Smooth muscle cell of the coronary artery (primary cell): ENCODE data around the gene RAB35. TPM values are rescaled to one million over a fixed set of nuclear protein-coding genes. Genes with fewer than 3 reads are reported as not detected.

Experiments used
- total RNA-seq: library from RNA; depleted of rRNA; stranded (reverse); fragments of >200 nt; gene quantifications from 2 replicates; pipeline ENCODE4 v1.2.3, GENCODE V29; 2014; ENCODE audit warnings: low replicate concordance

RAB35 gene
- total RNA-seq, result 27.7 and 69.4 TPM in 2 replicates

GRCh38 chr12:120116441-120116791 is at the start of gene RAB35:
Gene RAB35 (minus strand): TSS chr12:120116753. CDS start chr12:120116650, 103 bp downstream.

Other genes with a start within 250 kb of the RAB35 start
- 4.2 and 6.3 TPM in 2 replicates for gene CIT, start 239.4 kb downstream of the RAB35 start, total RNA-seq
- 0.23 TPM in 1 of 2 replicates, not detected in the other for gene BICDL1, start 127.5 kb downstream of the RAB35 start, total RNA-seq
- gene GCN1, start 78.0 kb upstream of the RAB35 start, total RNA-seq, result 66.8 and 102 TPM in 2 replicates
- 3,616 and 4,331 TPM in 2 replicates for gene RPLP0, start 84.4 kb upstream of the RAB35 start, total RNA-seq
- 4.4 and 22.3 TPM in 2 replicates for gene PXN, start 149.0 kb upstream of the RAB35 start, total RNA-seq
- under 0.01 and 251 TPM in 2 replicates for gene RNU4-2, start 175.2 kb upstream of the RAB35 start, total RNA-seq
- gene RNU4-1, start 176.5 kb upstream of the RAB35 start, total RNA-seq, result under 0.01 and 55.9 TPM in 2 replicates
- gene SIRT4, start 185.6 kb upstream of the RAB35 start, total RNA-seq, result 1.5 and 2.9 TPM in 2 replicates
- not detected in 2 replicates for gene PLA2G1B, start 211.0 kb upstream of the RAB35 start, total RNA-seq